Fibroblast of lung (primary cell): ENCODE data around the gene INHBE. TPM values are rescaled to one million over a fixed set of nuclear protein-coding genes. Genes with fewer than 3 reads are reported as not detected.

Source experiments
- DNase-seq, 2 donors: peaks; one replicate each; pipeline versions ENCODE4 v3.0.0 to v3.0.0-alpha.2; 2010; ENCODE audit warnings: low read depth in 2 of 2
- H2AFZ ChIP-seq: 2 replicates; pipeline ENCODE4 v1.5.1; 2012; ENCODE audit warnings: low read length, control low read depth, inconsistent platforms
- H3K27ac ChIP-seq: 2 replicates; pipeline ENCODE4 v1.5.1; 2011; ENCODE audit warnings: low read length, control low read depth; ENCODE audit not compliant: insufficient read depth
- H3K27me3 ChIP-seq: 2 replicates; pipeline ENCODE4 v1.5.1; 2011; ENCODE audit warnings: mild to moderate bottlenecking, low read length; ENCODE audit not compliant: control insufficient read depth, insufficient read depth
- H3K36me3 ChIP-seq: 2 replicates; pipeline ENCODE4 v1.5.1; 2011; ENCODE audit warnings: low read length; ENCODE audit not compliant: control insufficient read depth, insufficient read depth
- H3K4me1 ChIP-seq: 2 replicates; pipeline ENCODE4 v1.5.1; 2011; ENCODE audit warnings: low read length; ENCODE audit not compliant: control insufficient read depth, insufficient read depth; ENCODE audit errors: extremely low read depth
- H3K4me2 ChIP-seq: 2 replicates; pipeline ENCODE4 v1.5.1; 2011; ENCODE audit warnings: low read length, control low read depth; ENCODE audit not compliant: insufficient read depth; ENCODE audit errors: extremely low read depth
- H3K4me3 ChIP-seq, 4 experiments: fragments of 200-600 bp in 1 of 4; sonication (generic) in 1 of 4; replicated peaks in 1 of 4; 2 replicates each; pipeline ENCODE4 v1.5.1; 2011 to 2016; ENCODE audit warnings: low read length in 4 of 4, low read depth in 3 of 4, mild to moderate bottlenecking in 3 of 4, control low read depth in 2 of 4, inconsistent platforms in 1 of 4, mixed read lengths in 1 of 4; ENCODE audit not compliant: insufficient read depth in 1 of 4; ENCODE audit errors: control extremely low read depth in 1 of 4
- H3K79me2 ChIP-seq: 2 replicates; pipeline ENCODE4 v1.5.1; 2012; ENCODE audit warnings: mild to moderate bottlenecking, low read length, inconsistent platforms; ENCODE audit not compliant: control insufficient read depth, insufficient read depth
- H3K9ac ChIP-seq: 2 replicates; pipeline ENCODE4 v1.5.1; 2011; ENCODE audit warnings: mild to moderate bottlenecking, low read length, control low read depth; ENCODE audit not compliant: insufficient read depth
- H3K9me3 ChIP-seq: 2 replicates; pipeline ENCODE4 v1.5.1; 2012; ENCODE audit warnings: low read depth, low read length; ENCODE audit not compliant: control insufficient read depth, insufficient read depth
- H4K20me1 ChIP-seq: 2 replicates; pipeline ENCODE4 v1.5.1; 2011; ENCODE audit warnings: low read length; ENCODE audit not compliant: control insufficient read depth, insufficient read depth; ENCODE audit errors: extremely low read depth
- EZH2 ChIP-seq: IDR thresholded peaks from 2 replicates; pipeline ENCODE4 v1.5.1; 2012; ENCODE audit warnings: low read length, control low read depth, mild to moderate bottlenecking; ENCODE audit errors: missing control alignments
- polyA plus RNA-seq, 2 donors: library from polyadenylated mRNA; depleted of rRNA in 1 of 2; stranded (reverse) in 1 of 2; unstranded in 1 of 2; fragments of >200 nt; gene quantifications; 2 replicates each; pipeline ENCODE4 v1.2.1, GENCODE V29; 2011 to 2012; ENCODE audit warnings: missing spikeins in 1 of 2
- total RNA-seq: library from RNA; depleted of rRNA; stranded (reverse); fragments of >200 nt; gene quantifications from 2 replicates; pipeline ENCODE4 v1.2.1, GENCODE V29; 2014
- TF ChIP-seq, protein P1 (sequence below), 2 donors: IDR thresholded peaks in 1 of 2; conservative IDR thresholded peaks in 1 of 2; 1 replicate in 1 of 2; 2 replicates in 1 of 2; pipeline ENCODE4 v1.5.1; 2011 to 2012; ENCODE audit warnings: low read length in 2 of 2, control low read depth in 1 of 2, inconsistent platforms in 1 of 2, low read depth in 1 of 2, mild to moderate bottlenecking in 1 of 2

INHBE gene
- total and polyA plus RNA-seq, 2 donors (not counting 1 experiment from before 2014, with no cell fraction given) = 0.67 to 26.4 TPM

GRCh38 chr12:57488402-57489156 lies 33.5 kb downstream of the INHBE start:
- TF ChIP-seq EZH2 = no peak
- TF ChIP-seq, protein P1, sequence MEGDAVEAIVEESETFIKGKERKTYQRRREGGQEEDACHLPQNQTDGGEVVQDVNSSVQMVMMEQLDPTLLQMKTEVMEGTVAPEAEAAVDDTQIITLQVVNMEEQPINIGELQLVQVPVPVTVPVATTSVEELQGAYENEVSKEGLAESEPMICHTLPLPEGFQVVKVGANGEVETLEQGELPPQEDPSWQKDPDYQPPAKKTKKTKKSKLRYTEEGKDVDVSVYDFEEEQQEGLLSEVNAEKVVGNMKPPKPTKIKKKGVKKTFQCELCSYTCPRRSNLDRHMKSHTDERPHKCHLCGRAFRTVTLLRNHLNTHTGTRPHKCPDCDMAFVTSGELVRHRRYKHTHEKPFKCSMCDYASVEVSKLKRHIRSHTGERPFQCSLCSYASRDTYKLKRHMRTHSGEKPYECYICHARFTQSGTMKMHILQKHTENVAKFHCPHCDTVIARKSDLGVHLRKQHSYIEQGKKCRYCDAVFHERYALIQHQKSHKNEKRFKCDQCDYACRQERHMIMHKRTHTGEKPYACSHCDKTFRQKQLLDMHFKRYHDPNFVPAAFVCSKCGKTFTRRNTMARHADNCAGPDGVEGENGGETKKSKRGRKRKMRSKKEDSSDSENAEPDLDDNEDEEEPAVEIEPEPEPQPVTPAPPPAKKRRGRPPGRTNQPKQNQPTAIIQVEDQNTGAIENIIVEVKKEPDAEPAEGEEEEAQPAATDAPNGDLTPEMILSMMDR (conservative IDR thresholded peaks at IDR 0.05 in 1 of 2, IDR thresholded peaks at IDR 0.05 in 1 of 2; ENCODE audit: low read depth in 1 of 2, low read length in 2 of 2) = no peak
- no peaks in the 10 kb centered on the region for H3K9me3 ChIP-seq
- H3K4me2 ChIP-seq = peak overlapping the region; percentile 82
- peaks cover 11% of the 10 kb centered on the region for H3K4me1 ChIP-seq
- H3K27me3 ChIP-seq = no peaks in the 10 kb centered on the region
- peaks cover 19% of the 10 kb centered on the region for H3K36me3 ChIP-seq
- peak overlapping the region; percentile 65 for H3K9ac ChIP-seq
- H4K20me1 ChIP-seq = no peaks in the 10 kb centered on the region
- no peak for DNase-seq
- H3K79me2 ChIP-seq = peaks cover 21% of the 10 kb centered on the region
- H3K27ac ChIP-seq = peak overlapping the region; percentile 67
- H3K4me3 ChIP-seq = peak overlapping the region; percentile 81 to 99 (median 89)
- H2AFZ ChIP-seq = peak overlapping the region; percentile 22

DNA sequence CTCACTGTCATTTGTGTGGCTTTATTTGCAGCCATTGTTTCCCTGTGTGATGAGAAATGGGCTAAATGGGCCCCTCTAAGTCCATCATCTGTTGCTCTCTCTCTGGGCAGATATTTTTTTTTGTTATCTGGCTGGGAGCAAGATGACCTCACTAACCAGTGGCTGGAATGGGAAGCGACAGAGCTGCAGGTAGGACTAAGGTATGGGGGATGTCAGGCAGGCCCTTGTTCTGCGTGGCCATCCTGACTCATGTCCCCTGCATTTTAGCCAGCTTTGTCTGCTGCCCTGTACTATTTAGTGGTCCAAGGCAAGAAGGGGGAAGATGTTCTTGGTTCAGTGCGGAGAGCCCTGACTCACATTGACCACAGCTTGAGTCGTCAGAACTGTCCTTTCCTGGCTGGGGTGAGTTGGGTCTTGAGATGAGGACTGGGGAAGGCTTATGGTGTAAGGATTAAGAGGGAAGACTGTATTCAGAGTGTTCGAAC lies 34.1 kb downstream of the INHBE start:
- no peak for TF ChIP-seq EZH2
- peaks cover 19% of the 10 kb centered on the region for H3K36me3 ChIP-seq
- H4K20me1 ChIP-seq = no peaks in the 10 kb centered on the region
- peaks cover 21% of the 10 kb centered on the region for H3K79me2 ChIP-seq
- H3K4me1 ChIP-seq = peaks cover 11% of the 10 kb centered on the region
- no peak overlapping the region for H2AFZ ChIP-seq
- H3K9ac ChIP-seq = no peak overlapping the region
- peak in 1 of 2 donors; percentile 27 for DNase-seq
- H3K4me3 ChIP-seq = peak overlapping the region; percentile 81 to 99 (median 89)
- H3K27me3 ChIP-seq = no peaks in the 10 kb centered on the region
- H3K4me2 ChIP-seq = peak overlapping the region; percentile 82
- peak overlapping the region; percentile 10 for H3K27ac ChIP-seq
- no peaks in the 10 kb centered on the region for H3K9me3 ChIP-seq

GRCh38 chr12:57490126-57490525 lies 35.0 kb downstream of the INHBE start:
- Histone ChIP-seq H3K36me3 (peaks cover 19% of the 10 kb centered on the region), H4K20me1 (no peaks in the 10 kb centered on the region), H3K9ac (no peak overlapping the region), H2AFZ (no peak overlapping the region), H3K4me3 (no peak overlapping the region), H3K4me2 (no peak overlapping the region), H3K9me3 (no peaks in the 10 kb centered on the region), H3K27ac (no peak overlapping the region), H3K4me1 (peaks cover 11% of the 10 kb centered on the region), H3K79me2 (peaks cover 21% of the 10 kb centered on the region), H3K27me3 (no peaks in the 10 kb centered on the region)
- TF ChIP-seq, protein P1 (conservative IDR thresholded peaks at IDR 0.05 in 1 of 2, IDR thresholded peaks at IDR 0.05 in 1 of 2; ENCODE audit: low read depth in 1 of 2, low read length in 2 of 2) = no peak
- no peak for TF ChIP-seq EZH2
- DNase-seq = no peak
